Epithelial cell of esophagus (primary cell): ENCODE data around the gene HMOX2.

Experiments used
- DNase-seq: peaks from one replicate; pipeline ENCODE4 v3.0.0; 2010; ENCODE audit warnings: low read depth
- H3K4me3 ChIP-seq: 2 replicates; pipeline ENCODE4 v1.5.1; 2011; ENCODE audit warnings: mild to moderate bottlenecking, low read length, control low read depth
- CTCF ChIP-seq: IDR thresholded peaks from 2 replicates; pipeline ENCODE4 v1.5.1; 2011; ENCODE audit warnings: low read depth, mild to moderate bottlenecking, low read length, control low read depth, inconsistent platforms; ENCODE audit not compliant: insufficient read depth; ENCODE audit errors: missing control alignments

Gene HMOX2

GRCh38 chr16:4435337-4436067, 40.7 kb upstream of the HMOX2 start:
- no peak for TF ChIP-seq CTCF
- DNase-seq: no peak
- no peak overlapping the region for H3K4me3 ChIP-seq

- H3K4me3 ChIP-seq: no peak overlapping the region
- TF ChIP-seq CTCF: no peak
- DNase-seq: no peak
These were observed 38.8 kb upstream of the HMOX2 start for GRCh38 chr16:4437366-4437765.

GRCh38 chr16:4442371-4442770, 33.8 kb upstream of the HMOX2 start:
- TF ChIP-seq CTCF: no peak

GRCh38 chr16:4443271-4443670, 32.9 kb upstream of the HMOX2 start:
- TF ChIP-seq CTCF: no peak
- H3K4me3 ChIP-seq: no peak overlapping the region
- DNase-seq: no peak

More at GRCh38 chr16:4442371-4442770, 33.8 kb upstream of the HMOX2 start:
- no peak overlapping the region for H3K4me3 ChIP-seq
- DNase-seq: no peak

- DNase-seq: no peak
- TF ChIP-seq CTCF: no peak
- H3K4me3 ChIP-seq: no peak overlapping the region
These were observed 32.2 kb upstream of the HMOX2 start for GRCh38 chr16:4443986-4444385.

GRCh38 chr16:4450430-4450829, 25.8 kb upstream of the HMOX2 start:
- no peak for DNase-seq
- TF ChIP-seq CTCF: no peak
- H3K4me3 ChIP-seq: no peak overlapping the region

GRCh38 chr16:4450931-4451519, 25.2 kb upstream of the HMOX2 start:
- no peak overlapping the region for H3K4me3 ChIP-seq
- DNase-seq: no peak
- no peak for TF ChIP-seq CTCF
